Left lung (tissue), 10 donors: ENCODE data around the gene SERP2. TPM values are rescaled to one million over a fixed set of nuclear protein-coding genes. Genes with fewer than 3 reads are reported as not detected.

Experiments used
- ATAC-seq: fragments of 200-7000 bp; cut with Tn5 transposase; one replicate; pipeline ENCODE4 v1.9.1; 2020; ENCODE audit warnings: moderate library complexity
- DNase-seq, 4 donors: peaks; one replicate each; pipeline ENCODE4 v3.0.0-alpha.2; 2013 to 2020
- H3K27ac ChIP-seq, 2 donors: fragments of 200-600 bp; sonication (generic) in 1 of 2; one replicate each; pipeline versions ENCODE4 v1.5.0 to v1.8.0; 2020 to 2021
- H3K27me3 ChIP-seq, 2 donors: fragments of 200-600 bp; sonication (generic) in 1 of 2; one replicate each; pipeline versions ENCODE4 v1.5.0 to v1.8.0; 2020 to 2021
- H3K36me3 ChIP-seq, 2 donors: fragments of 200-600 bp; sonication (generic) in 1 of 2; one replicate each; pipeline versions ENCODE4 v1.5.0 to v1.8.0; 2020 to 2021
- H3K4me1 ChIP-seq, 2 donors: fragments of 200-600 bp; one replicate each; pipeline ENCODE4 v1.8.0; 2021
- H3K4me3 ChIP-seq, 2 donors: fragments of 200-600 bp; sonication (generic) in 1 of 2; one replicate each; pipeline versions ENCODE4 v1.5.0 to v1.8.0; 2020 to 2021; ENCODE audit warnings: mild to moderate bottlenecking in 1 of 2
- H3K9me3 ChIP-seq, 2 donors: fragments of 200-600 bp; sonication (generic) in 1 of 2; one replicate each; pipeline versions ENCODE4 v1.5.0 to v1.8.0; 2020 to 2021
- intact Hi-C, 2 donors: fragments of 100-400 bp; cut with DNase I; formaldehyde crosslinking; loops; one replicate each; pipeline versions ENCODE4 v1.11.2 to v1.14.2; 2022
- polyA plus RNA-seq, 6 donors: library from polyadenylated mRNA; unstranded; fragments of 120-200 nt; gene quantifications; one replicate each; pipeline ENCODE4 v1.2.1, GENCODE V29; 2013; ENCODE audit not compliant: insufficient read length in 6 of 6
- total RNA-seq, 2 donors: library from RNA; stranded (reverse); fragmentation: NEBNext Ultra II Directional; extraction: Animal tissue kit (Norgen Biotek cat#: 25700); gene quantifications; one replicate each; pipeline ENCODE4 v1.2.1, GENCODE V29; 2021
- TF ChIP-seq, protein P1 (sequence below), 2 donors: fragments of 200-600 bp; sonication (generic) in 1 of 2; IDR thresholded peaks; one replicate each; pipeline versions ENCODE4 v1.5.0 to v1.8.0; 2021; ENCODE audit warnings: antibody characterized with exemption in 2 of 2
- donor health status: DM: no; HTN: yes; CAD: no.
- donor health status: DM: no; HTN: no; CAD: no.

SERP2 gene
- total and polyA plus RNA-seq, 8 donors = 1.9 to 9.8 (median 9.1) TPM

DNA sequence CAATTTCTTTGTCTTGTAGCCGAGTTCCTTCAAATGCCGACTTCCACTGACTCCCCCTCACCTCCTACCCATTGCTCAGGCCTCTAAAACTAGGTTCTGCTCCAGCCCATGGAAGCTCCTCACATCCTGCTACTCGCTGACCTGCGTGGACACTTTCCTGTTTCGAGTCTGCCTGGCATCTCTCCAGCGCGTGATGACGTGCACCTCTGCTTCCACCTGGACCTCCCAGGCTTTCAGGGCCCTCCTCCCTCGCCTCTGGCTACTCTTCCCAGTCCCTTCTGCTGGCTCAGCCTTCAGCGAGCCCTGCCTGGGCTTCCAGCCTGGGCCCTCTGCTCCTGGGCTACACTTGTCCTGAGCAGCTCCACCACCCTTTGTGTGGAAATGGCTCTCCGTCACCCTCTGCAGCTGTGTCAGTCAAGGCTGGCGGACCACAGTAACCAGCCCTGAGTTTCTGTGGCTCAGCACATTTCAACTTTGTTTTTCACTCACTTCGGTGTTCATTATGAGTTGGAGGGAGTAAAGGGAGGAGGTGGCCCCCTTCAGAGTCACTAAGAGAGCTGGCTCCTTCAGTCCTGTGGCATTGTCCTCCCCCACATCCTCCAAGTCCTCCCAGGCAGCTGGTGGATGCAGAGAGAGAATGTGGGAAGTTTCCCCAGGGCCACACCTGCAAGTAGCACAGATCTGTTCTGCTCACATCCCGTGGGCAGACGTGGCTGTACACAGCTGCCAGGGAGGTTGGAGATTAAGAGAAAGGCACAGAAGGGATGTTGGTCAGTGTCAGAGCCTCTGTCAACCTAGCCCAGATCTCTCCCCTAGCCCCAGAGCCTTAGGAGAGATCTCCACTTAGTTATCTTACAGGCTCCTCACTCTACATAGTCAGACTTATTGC is 49.4 kb downstream of the SERP2 start:
- no peak for ATAC-seq
- no peak overlapping the region for H3K4me3 ChIP-seq

DNA sequence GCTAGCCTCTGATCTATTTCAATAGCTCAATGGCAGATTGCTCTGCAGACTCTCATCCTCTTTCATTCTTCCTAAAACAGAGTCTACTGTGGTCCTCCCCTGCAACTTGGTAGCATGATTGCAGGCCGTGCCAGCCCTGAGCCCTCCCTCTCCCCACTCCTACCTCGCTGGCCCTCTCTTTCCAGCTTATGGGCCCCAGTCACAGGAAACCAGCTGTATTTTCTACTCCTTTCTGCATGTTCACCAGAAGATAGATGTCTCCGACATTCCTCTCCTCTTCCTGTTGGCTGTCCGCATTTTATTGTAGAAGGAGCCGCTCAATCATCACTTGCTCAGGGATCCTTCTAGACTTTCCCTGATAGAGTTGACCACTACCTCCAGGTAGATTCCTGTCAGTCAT is 50.2 kb downstream of the SERP2 start:
- DNase-seq (no peak), ATAC-seq (no peak)
- intact Hi-C loops = no loop called here
- H3K27me3 ChIP-seq = no peaks in the 10 kb centered on the region
- TF ChIP-seq, protein P1, sequence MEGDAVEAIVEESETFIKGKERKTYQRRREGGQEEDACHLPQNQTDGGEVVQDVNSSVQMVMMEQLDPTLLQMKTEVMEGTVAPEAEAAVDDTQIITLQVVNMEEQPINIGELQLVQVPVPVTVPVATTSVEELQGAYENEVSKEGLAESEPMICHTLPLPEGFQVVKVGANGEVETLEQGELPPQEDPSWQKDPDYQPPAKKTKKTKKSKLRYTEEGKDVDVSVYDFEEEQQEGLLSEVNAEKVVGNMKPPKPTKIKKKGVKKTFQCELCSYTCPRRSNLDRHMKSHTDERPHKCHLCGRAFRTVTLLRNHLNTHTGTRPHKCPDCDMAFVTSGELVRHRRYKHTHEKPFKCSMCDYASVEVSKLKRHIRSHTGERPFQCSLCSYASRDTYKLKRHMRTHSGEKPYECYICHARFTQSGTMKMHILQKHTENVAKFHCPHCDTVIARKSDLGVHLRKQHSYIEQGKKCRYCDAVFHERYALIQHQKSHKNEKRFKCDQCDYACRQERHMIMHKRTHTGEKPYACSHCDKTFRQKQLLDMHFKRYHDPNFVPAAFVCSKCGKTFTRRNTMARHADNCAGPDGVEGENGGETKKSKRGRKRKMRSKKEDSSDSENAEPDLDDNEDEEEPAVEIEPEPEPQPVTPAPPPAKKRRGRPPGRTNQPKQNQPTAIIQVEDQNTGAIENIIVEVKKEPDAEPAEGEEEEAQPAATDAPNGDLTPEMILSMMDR (IDR thresholded peaks at IDR 0.05) = no peak
- no peak overlapping the region for H3K27ac ChIP-seq
- no peaks in the 10 kb centered on the region for H3K36me3 ChIP-seq
- no peaks in the 10 kb centered on the region for H3K4me1 ChIP-seq
- H3K4me3 ChIP-seq = no peak overlapping the region
- H3K9me3 ChIP-seq = no peaks in the 10 kb centered on the region

More for the DNA sequence above, 49.4 kb downstream of the SERP2 start:
- DNase-seq = no peak
- intact Hi-C loops = no loop called here
- Histone ChIP-seq H3K27me3 (no peaks in the 10 kb centered on the region), H3K27ac (no peak overlapping the region), H3K4me1 (no peaks in the 10 kb centered on the region), H3K36me3 (no peaks in the 10 kb centered on the region), H3K9me3 (no peaks in the 10 kb centered on the region)
- TF ChIP-seq, protein P1 (IDR thresholded peaks at IDR 0.05) = no peak

DNA sequence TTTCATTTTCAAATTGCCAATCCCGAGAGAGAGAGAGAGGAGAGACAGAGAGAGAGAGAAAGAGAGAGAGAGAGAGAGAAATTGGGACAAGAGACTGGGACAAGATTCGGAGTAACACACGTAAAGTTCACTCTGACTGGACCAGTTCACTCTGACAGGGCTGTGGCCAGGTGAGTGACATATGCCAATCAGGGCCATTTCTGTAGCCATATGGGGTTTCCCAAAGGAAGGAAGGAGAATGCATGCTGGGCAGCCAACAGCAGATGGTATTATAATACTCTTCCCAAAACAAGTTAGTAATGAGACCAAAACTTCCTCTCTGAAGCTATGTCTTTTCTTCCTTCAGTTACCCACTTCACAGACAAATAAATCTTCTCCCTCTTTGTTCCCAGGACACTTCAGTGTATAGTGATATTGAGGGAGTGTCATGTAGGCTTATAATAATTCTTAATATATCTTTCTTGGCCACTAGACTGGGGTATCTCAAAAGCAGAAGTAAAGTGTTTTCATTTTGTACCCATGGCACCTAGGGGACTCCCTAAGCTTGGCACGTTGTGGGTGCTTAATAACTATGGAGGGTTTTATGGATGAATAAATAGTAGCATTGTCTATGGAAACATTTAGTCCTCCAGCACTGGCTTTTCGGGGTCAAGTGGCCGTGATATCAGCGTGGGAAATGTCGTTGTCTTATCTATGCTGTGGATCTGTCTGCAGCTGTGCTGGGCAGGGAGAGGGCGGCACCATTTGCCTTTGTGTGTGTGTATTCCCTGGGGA is 51.6 kb downstream of the SERP2 start:
- TF ChIP-seq, protein P1 (IDR thresholded peaks at IDR 0.05) = no peak
- ATAC-seq (no peak), DNase-seq (no peak)
- Histone ChIP-seq H3K9me3 (no peaks in the 10 kb centered on the region), H3K4me3 (no peak overlapping the region), H3K27ac (no peak overlapping the region), H3K27me3 (no peaks in the 10 kb centered on the region), H3K36me3 (no peaks in the 10 kb centered on the region), H3K4me1 (no peaks in the 10 kb centered on the region)
- intact Hi-C loops = no loop called here

DNA sequence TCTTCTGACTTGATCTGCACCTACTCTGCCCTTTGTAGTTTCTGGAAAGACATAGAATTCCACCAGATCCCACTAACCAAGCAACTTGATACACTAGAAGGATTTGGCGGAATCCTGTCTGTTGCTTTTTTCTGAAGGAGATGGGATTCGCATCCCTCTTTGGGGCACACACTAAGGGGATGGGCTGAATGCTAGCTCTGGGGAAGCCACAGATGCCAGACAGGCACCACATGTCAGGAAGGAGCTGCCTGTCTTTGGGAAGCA is 52.1 kb downstream of the SERP2 start:
- Histone ChIP-seq H3K4me1 (no peaks in the 10 kb centered on the region), H3K9me3 (no peaks in the 10 kb centered on the region), H3K4me3 (no peak overlapping the region), H3K27ac (no peak overlapping the region), H3K27me3 (no peaks in the 10 kb centered on the region), H3K36me3 (no peaks in the 10 kb centered on the region)
- no peak for ATAC-seq
- intact Hi-C loops = no loop called here
- TF ChIP-seq, protein P1 (IDR thresholded peaks at IDR 0.05) = no peak
- DNase-seq = no peak

DNA sequence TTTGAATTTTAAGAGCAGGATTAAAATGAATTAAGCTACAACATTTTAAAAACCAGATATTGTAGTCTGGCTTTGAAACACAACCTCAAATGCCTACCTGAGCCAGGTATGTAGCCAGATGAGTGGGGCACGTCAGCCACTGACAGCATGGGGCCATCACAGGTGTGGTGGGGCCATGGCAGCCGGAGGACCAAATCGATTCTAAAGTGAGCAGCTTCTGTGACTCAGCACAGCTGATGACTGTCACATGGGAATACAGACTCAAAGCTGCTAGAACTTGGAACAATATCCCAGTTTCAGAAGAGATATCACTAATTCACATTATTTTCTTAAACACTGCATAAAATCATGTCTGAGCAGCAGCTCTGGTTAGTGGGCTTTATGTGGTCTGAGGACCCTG is 52.8 kb downstream of the SERP2 start:
- Histone ChIP-seq H3K36me3 (no peaks in the 10 kb centered on the region), H3K4me1 (no peaks in the 10 kb centered on the region), H3K4me3 (no peak overlapping the region), H3K9me3 (no peaks in the 10 kb centered on the region), H3K27ac (no peak overlapping the region), H3K27me3 (no peaks in the 10 kb centered on the region)
- DNase-seq (no peak), ATAC-seq (no peak)
- TF ChIP-seq, protein P1 (IDR thresholded peaks at IDR 0.05) = no peak
- intact Hi-C loops = no loop called here
